Activated naive CD4-positive, alpha-beta T cell treated with Interleukin-2 at 50 U/mL for 16 hours (primary cell): ENCODE measurements around the gene ADGRV1.

Source experiments
- DNase-seq: peaks from one replicate; pipeline ENCODE4 v3.0.0-alpha.2; 2020

ADGRV1 gene

GRCh38 chr5:90876366-90876765 lies 317.8 kb downstream of the ADGRV1 start:
- no peak for DNase-seq

- no peak for DNase-seq
These were observed 318.5 kb downstream of the ADGRV1 start for GRCh38 chr5:90877049-90877448.

- no peak for DNase-seq
These were observed 319.5 kb downstream of the ADGRV1 start for GRCh38 chr5:90878081-90878480.

- no peak for DNase-seq
These were observed 320.1 kb downstream of the ADGRV1 start for GRCh38 chr5:90878549-90879196.

GRCh38 chr5:90881626-90882150 lies 323.1 kb downstream of the ADGRV1 start:
- no peak for DNase-seq

GRCh38 chr5:90882448-90882847 lies 323.9 kb downstream of the ADGRV1 start:
- no peak for DNase-seq

GRCh38 chr5:90885180-90885868 lies 326.7 kb downstream of the ADGRV1 start:
- DNase-seq, result no peak

GRCh38 chr5:90886381-90886780 lies 327.8 kb downstream of the ADGRV1 start:
- DNase-seq, result no peak

- DNase-seq, result no peak
These were observed 330.1 kb downstream of the ADGRV1 start for GRCh38 chr5:90888511-90889324.

GRCh38 chr5:90889325-90889600 lies 330.7 kb downstream of the ADGRV1 start:
- DNase-seq, result no peak

GRCh38 chr5:90890180-90890579 lies 331.6 kb downstream of the ADGRV1 start:
- no peak for DNase-seq

- no peak for DNase-seq
These were observed 336.3 kb downstream of the ADGRV1 start for GRCh38 chr5:90894866-90895420.

GRCh38 chr5:90897618-90898017 lies 339.0 kb downstream of the ADGRV1 start:
- no peak for DNase-seq

- DNase-seq, result no peak
These were observed 339.9 kb downstream of the ADGRV1 start for GRCh38 chr5:90898326-90899013.

- no peak for DNase-seq
These were observed 340.5 kb downstream of the ADGRV1 start for GRCh38 chr5:90899014-90899604.

GRCh38 chr5:90901261-90901660 lies 342.7 kb downstream of the ADGRV1 start:
- no peak for DNase-seq

- DNase-seq, result no peak
These were observed 343.6 kb downstream of the ADGRV1 start for GRCh38 chr5:90902170-90902569.

- no peak for DNase-seq
These were observed 344.2 kb downstream of the ADGRV1 start for GRCh38 chr5:90902651-90903386.

GRCh38 chr5:90909101-90909503 lies 350.5 kb downstream of the ADGRV1 start:
- no peak for DNase-seq

- DNase-seq, result no peak
These were observed 351.3 kb downstream of the ADGRV1 start for GRCh38 chr5:90909940-90910339.

- no peak for DNase-seq
These were observed 352.6 kb downstream of the ADGRV1 start for GRCh38 chr5:90911169-90911568.

- DNase-seq, result no peak
These were observed 353.9 kb downstream of the ADGRV1 start for GRCh38 chr5:90912476-90912875.
